H1 (cell line): ENCODE data around the gene CYP2W1. TPM values are rescaled to one million over a fixed set of nuclear protein-coding genes. Genes with fewer than 3 reads are reported as not detected.

Experiments used
- CTCF ChIA-PET: fragments of 300-600 bp; sonication (Branson Sonifier 250); formaldehyde crosslinking; loops from one replicate; lab custom pipeline; 2021; ENCODE audit not compliant: partially characterized antibody; lab: Charles Lee
- POLR2A ChIA-PET: fragments of 300-600 bp; sonication (Branson Sonifier 250); formaldehyde crosslinking; loops from one replicate; lab custom pipeline; 2021; ENCODE audit warnings: inconsistent platforms; ENCODE audit not compliant: partially characterized antibody; lab: Charles Lee
- DNase-seq, 2 experiments: peaks; one replicate each; pipeline versions ENCODE4 v3.0.0 to v3.0.0-alpha.2; 2010 to 2022; ENCODE audit warnings: low spot score in 2 of 2, low read depth in 1 of 2, mixed read lengths in 1 of 2
- FAIRE-seq: peaks from 2 replicates; lab custom pipeline; 2011; peaks lifted over from hg19 to GRCh38; lab: Jason Lieb, UNC
- H2AFZ ChIP-seq: 2 replicates; pipeline ENCODE4 v1.8.1; 2012; ENCODE audit warnings: low read length, inconsistent platforms
- H2AK5ac ChIP-seq: 2 replicates; pipeline ENCODE4 v1.6.1; 2013; ENCODE audit warnings: low read depth, low read length
- H2BK120ac ChIP-seq: replicated peaks from 2 replicates; pipeline ENCODE3; 2013; ENCODE audit warnings: low read depth, low read length, inconsistent platforms
- H2BK12ac ChIP-seq: 2 replicates; pipeline ENCODE4 v1.6.1; 2013; ENCODE audit warnings: low read depth, low read length
- H2BK15ac ChIP-seq: 2 replicates; pipeline ENCODE4 v1.6.1; 2013; ENCODE audit warnings: low read length
- H2BK20ac ChIP-seq: 2 replicates; pipeline ENCODE4 v1.6.1; 2013; ENCODE audit warnings: low read length
- H2BK5ac ChIP-seq: 2 replicates; pipeline ENCODE4 v1.6.1; 2013; ENCODE audit warnings: low read depth, low read length
- H3K14ac ChIP-seq: 2 replicates; pipeline ENCODE4 v1.6.1; 2013; ENCODE audit warnings: inconsistent platforms; ENCODE audit not compliant: insufficient read length
- H3K18ac ChIP-seq: 2 replicates; pipeline ENCODE4 v1.6.1; 2013; ENCODE audit warnings: low read length; ENCODE audit errors: extremely low read depth
- H3K23ac ChIP-seq: 2 replicates; pipeline ENCODE4 v1.6.1; 2013; ENCODE audit warnings: inconsistent platforms; ENCODE audit not compliant: insufficient read length
- H3K23me2 ChIP-seq: 2 replicates; pipeline ENCODE4 v1.6.1; 2013; ENCODE audit warnings: low read depth, low read length
- H3K27ac ChIP-seq: 2 replicates; pipeline ENCODE4 v1.6.1; 2011; ENCODE audit warnings: low read depth, low read length, inconsistent platforms
- H3K27me3 ChIP-seq, 4 experiments: replicated peaks in 1 of 4; 1 replicate in 1 of 4; 2 replicates in 3 of 4; pipeline versions ENCODE4 v1.6.1 to v1.8.1; 2011 to 2013; ENCODE audit warnings: low read length in 3 of 4, mild to moderate bottlenecking in 3 of 4, inconsistent platforms in 2 of 4, mixed read lengths in 2 of 4, moderate library complexity in 1 of 4; ENCODE audit not compliant: control insufficient read depth in 3 of 4, insufficient read depth in 3 of 4; ENCODE audit errors: extremely low read depth in 1 of 4
- H3K36me3 ChIP-seq, 4 experiments: 2 replicates each; pipeline versions ENCODE4 v1.6.1 to v1.8.1; 2011 to 2013; ENCODE audit warnings: mild to moderate bottlenecking in 4 of 4, low read length in 3 of 4, moderate library complexity in 2 of 4, control low read depth in 1 of 4, inconsistent platforms in 1 of 4; ENCODE audit not compliant: insufficient read depth in 4 of 4, control insufficient read depth in 2 of 4
- H3K4ac ChIP-seq: replicated peaks from 2 replicates; pipeline ENCODE3; 2013; ENCODE audit warnings: low read length, low read depth, mixed read lengths, inconsistent platforms; ENCODE audit not compliant: insufficient read length
- H3K4me1 ChIP-seq, 4 experiments: replicated peaks in 1 of 4; 1 replicate in 1 of 4; 2 replicates in 3 of 4; pipeline versions ENCODE4 v1.6.1 to v1.8.1; 2011 to 2013; ENCODE audit warnings: low read length in 3 of 4, inconsistent platforms in 2 of 4, mixed read lengths in 1 of 4; ENCODE audit not compliant: insufficient read depth in 4 of 4, control insufficient read depth in 3 of 4
- H3K4me2 ChIP-seq, 2 experiments: 2 replicates each; pipeline versions ENCODE4 v1.6.1 to v1.8.1; 2011 to 2013; ENCODE audit warnings: low read depth in 2 of 2, low read length in 2 of 2, control low read depth in 1 of 2, inconsistent platforms in 1 of 2, mild to moderate bottlenecking in 1 of 2; ENCODE audit not compliant: insufficient read depth in 1 of 2
- H3K4me3 ChIP-seq, 4 experiments: fragments of 200-600, 300-600 bp in 1 of 4; sonication (generic), shearing (Covaris generic), sonication (Bioruptor Twin) in 1 of 4; 2 replicates each; pipeline versions ENCODE4 v1.5.1 to v1.8.1; 2011 to 2016; ENCODE audit warnings: low read length in 4 of 4, low read depth in 3 of 4, control low read depth in 2 of 4, inconsistent platforms in 2 of 4, mild to moderate bottlenecking in 2 of 4, mixed read lengths in 1 of 4, moderate library complexity in 1 of 4; ENCODE audit not compliant: insufficient read depth in 2 of 4; ENCODE audit errors: extremely low read depth in 1 of 4
- H3K56ac ChIP-seq: replicated peaks from 2 replicates; pipeline ENCODE3; 2013; ENCODE audit warnings: low read depth, mild to moderate bottlenecking, mixed read lengths, low read length, inconsistent platforms; ENCODE audit not compliant: insufficient read length
- H3K79me1 ChIP-seq: 2 replicates; pipeline ENCODE4 v1.6.1; 2013; ENCODE audit warnings: low read depth, low read length, control low read depth
- H3K79me2 ChIP-seq, 2 experiments: 2 replicates each; pipeline versions ENCODE4 v1.6.1 to v1.8.1; 2012 to 2013; ENCODE audit warnings: low read length in 2 of 2, mild to moderate bottlenecking in 2 of 2, inconsistent platforms in 1 of 2; ENCODE audit not compliant: insufficient read depth in 2 of 2, control insufficient read depth in 1 of 2
- H3K9ac ChIP-seq, 4 experiments: replicated peaks in 1 of 4; 1 replicate in 1 of 4; 2 replicates in 3 of 4; pipeline versions ENCODE4 v1.6.1 to v1.8.1; 2011 to 2013; ENCODE audit warnings: low read depth in 3 of 4, low read length in 3 of 4, control low read depth in 2 of 4, mild to moderate bottlenecking in 2 of 4, moderate library complexity in 2 of 4, inconsistent platforms in 1 of 4; ENCODE audit errors: extremely low read depth in 1 of 4
- H3K9me3 ChIP-seq, 2 experiments: 2 replicates each; pipeline versions ENCODE4 v1.6.1 to v1.8.1; 2012 to 2013; ENCODE audit warnings: mild to moderate bottlenecking in 2 of 2, moderate library complexity in 2 of 2, control low read depth in 1 of 2, inconsistent platforms in 1 of 2, low read depth in 1 of 2, low read length in 1 of 2, mixed read lengths in 1 of 2; ENCODE audit not compliant: insufficient read depth in 2 of 2
- H4K20me1 ChIP-seq, 2 experiments: replicated peaks in 1 of 2; 2 replicates each; pipeline versions ENCODE3 to v1.8.1; 2011 to 2013; ENCODE audit warnings: inconsistent platforms in 2 of 2, low read length in 2 of 2, mild to moderate bottlenecking in 1 of 2; ENCODE audit not compliant: insufficient read depth in 2 of 2, control insufficient read depth in 1 of 2
- H4K5ac ChIP-seq: 2 replicates; pipeline ENCODE4 v1.6.1; 2013; ENCODE audit warnings: low read length, low read depth, mixed read lengths, inconsistent platforms; ENCODE audit not compliant: insufficient read length
- H4K8ac ChIP-seq: 2 replicates; pipeline ENCODE4 v1.8.0; 2013; ENCODE audit warnings: mild to moderate bottlenecking, moderate library complexity, low read length, inconsistent platforms; ENCODE audit not compliant: insufficient read depth; ENCODE audit errors: extremely low read depth
- H4K91ac ChIP-seq: replicated peaks from 2 replicates; pipeline ENCODE3; 2013; ENCODE audit warnings: low read length, mixed read lengths, inconsistent platforms; ENCODE audit not compliant: insufficient read length
- KDM4A ChIP-seq: IDR thresholded peaks from one replicate; pipeline ENCODE4 v1.7.1; 2012; ENCODE audit warnings: low read depth, mild to moderate bottlenecking, moderate library complexity, low read length, inconsistent platforms; ENCODE audit not compliant: severe bottlenecking
- POU5F1 ChIP-seq: IDR thresholded peaks from 2 replicates; pipeline ENCODE4 v1.6.1; 2011; ENCODE audit warnings: low read depth, mild to moderate bottlenecking, low read length, moderate library complexity
- TEAD4 ChIP-seq: IDR thresholded peaks from 2 replicates; pipeline ENCODE4 v1.6.1; 2012; ENCODE audit warnings: low read depth, low read length, inconsistent platforms, mixed read lengths
- WGBS, 2 experiments: shearing (Covaris generic) in 1 of 2; methylation state at CpG; one replicate each; pipeline versions ENCODE4 v1.1.6 to v1.1.7; 2013 to 2015; ENCODE audit warnings: low lambda C conversion rate in 2 of 2, mixed read lengths in 2 of 2, inconsistent platforms in 1 of 2, low coverage in 1 of 2, missing lambda C conversion rate in 1 of 2; ENCODE audit not compliant: insufficient replicate concordance in 2 of 2, insufficient coverage in 1 of 2, insufficient read length in 1 of 2; ENCODE audit errors: extremely low coverage in 1 of 2, missing lambda C conversion rate in 1 of 2; 5-methylcytosine and 5-hydroxymethylcytosine counted together
- long read RNA-seq, 2 experiments: library from RNA in 1 of 2; library from capped mRNA in 1 of 2; stranded (forward); transcript quantifications; one replicate each; pipeline ENCODE4 v2.0.0, GENCODE V29; 2021; ENCODE audit warnings: inconsistent platforms in 1 of 2
- polyA minus RNA-seq, 3 experiments: library from RNA; depleted of rRNA, polyadenylated mRNA; stranded (reverse); fragments of >200 nt; gene quantifications; 1 replicate in 2 of 3; 2 replicates in 1 of 3; pipeline ENCODE4 v1.2.3, GENCODE V29; 2011
- polyA plus RNA-seq, 7 experiments: library from polyadenylated mRNA; depleted of rRNA in 3 of 7; stranded (reverse) in 5 of 7; unstranded in 2 of 7; fragments of >200 nt in 5 of 7; fragments of 200-250 nt in 2 of 7; gene quantifications; 1 replicate in 5 of 7; 2 replicates in 1 of 7; 4 replicates in 1 of 7; pipeline versions ENCODE4 v1.2.1 to v1.2.3, GENCODE V29; 2011 to 2013; ENCODE audit warnings: missing spikeins in 2 of 7, mixed read lengths in 2 of 7
- total RNA-seq: library from RNA; stranded (reverse); fragmentation: NEBNext Ultra II Directional; extraction: Animal tissue kit (Norgen Biotek cat#: 25700); gene quantifications from 2 replicates; pipeline ENCODE4 v1.2.1, GENCODE V29; 2021

The CYP2W1 gene, protein sequence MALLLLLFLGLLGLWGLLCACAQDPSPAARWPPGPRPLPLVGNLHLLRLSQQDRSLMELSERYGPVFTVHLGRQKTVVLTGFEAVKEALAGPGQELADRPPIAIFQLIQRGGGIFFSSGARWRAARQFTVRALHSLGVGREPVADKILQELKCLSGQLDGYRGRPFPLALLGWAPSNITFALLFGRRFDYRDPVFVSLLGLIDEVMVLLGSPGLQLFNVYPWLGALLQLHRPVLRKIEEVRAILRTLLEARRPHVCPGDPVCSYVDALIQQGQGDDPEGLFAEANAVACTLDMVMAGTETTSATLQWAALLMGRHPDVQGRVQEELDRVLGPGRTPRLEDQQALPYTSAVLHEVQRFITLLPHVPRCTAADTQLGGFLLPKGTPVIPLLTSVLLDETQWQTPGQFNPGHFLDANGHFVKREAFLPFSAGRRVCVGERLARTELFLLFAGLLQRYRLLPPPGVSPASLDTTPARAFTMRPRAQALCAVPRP
- total RNA-seq (not detected in 2 replicates), polyA plus RNA-seq (2011; rRNA removed) (0.05 TPM in 1 of 2 replicates, not detected in the other), polyA minus RNA-seq (2011; rRNA and poly(A)+ RNA removed) (not detected in 2 replicates)
- polyA plus RNA-seq (2011; cell fraction: cytosol; rRNA removed) = 0.04 TPM
- 0.16 TPM for polyA plus RNA-seq (2011; cell fraction: nucleus; rRNA removed)
- polyA plus RNA-seq (2012, experiment 1 of 2) = 0.08 to 0.14 TPM (median 0.13 TPM) in 3 of 4 replicates, not detected in the other
- polyA plus RNA-seq (2012, experiment 2 of 2) = not detected
- polyA plus RNA-seq (2013, experiment 1 of 2) = not detected
- polyA plus RNA-seq (2013, experiment 2 of 2) = 0.04 TPM
- not detected for polyA minus RNA-seq (2011; cell fraction: cytosol; rRNA and poly(A)+ RNA removed)
- polyA minus RNA-seq (2011; cell fraction: nucleus; rRNA and poly(A)+ RNA removed) = not detected
- long read RNA-seq, experiment 1 = 0 reads
- long read RNA-seq, experiment 2 = 0 reads

- no peak within 1 kb of the TSS for H3K4me2 ChIP-seq
- 0 out of 2 replicates have a peak, but pooled peaks have one; percentile 23 for TF ChIP-seq TEAD4
- TF ChIP-seq KDM4A = no peak
- TF ChIP-seq POU5F1 = no peak
- H2BK120ac ChIP-seq = no peak within 1 kb of the TSS
- H2AK5ac ChIP-seq = no peak within 1 kb of the TSS
- no peak within 1 kb of the TSS for H4K5ac ChIP-seq
- 87% methylated on average over 13 of the region's 34 CpGs; no CpG with 5 or more reads in 1 of the 2 experiments for WGBS, 2 experiments
- no peaks in the 10 kb centered on the region for H3K23me2 ChIP-seq
- H2BK5ac ChIP-seq = no peak within 1 kb of the TSS
- no peak for DNase-seq
- peaks cover 0 to 9% (median 2%) of the 10 kb centered on the region in 4 experiments; a peak in 5 of 7 replicates for H3K4me1 ChIP-seq
- no peak within 1 kb of the TSS for H2BK12ac ChIP-seq
- no peak for FAIRE-seq
- H2BK20ac ChIP-seq = no peak within 1 kb of the TSS
- H3K79me1 ChIP-seq = no peaks in the 10 kb centered on the region
- no peaks in the 10 kb centered on the region for H3K36me3 ChIP-seq
- no peaks in the 10 kb centered on the region for H3K79me2 ChIP-seq
- no peak within 1 kb of the TSS for H3K27ac ChIP-seq
- no peak within 1 kb of the TSS for H2AFZ ChIP-seq
- no peak within 1 kb of the TSS for H3K23ac ChIP-seq
- no peaks in the 10 kb centered on the region for H3K27me3 ChIP-seq
- no peak within 1 kb of the TSS for H3K4ac ChIP-seq
- H3K4me3 ChIP-seq = no peak within 1 kb of the TSS
- H2BK15ac ChIP-seq = no peak within 1 kb of the TSS
- H3K14ac ChIP-seq = no peak within 1 kb of the TSS
- ChIA-PET CTCF (interaction anchor here (1.1 to 3.6 kb wide), 4 partner anchors 10 to 76 kb away, joined by 3 to 30 read pairs (median 4); no protein-coding TSS in a partner anchor), POLR2A (interaction anchor here (1.8 kb wide), 1 partner anchor 10 kb away, joined by 6 read pairs; no protein-coding TSS in a partner anchor)
- no peak within 1 kb of the TSS for H3K18ac ChIP-seq
- peak within 1 kb of the TSS; percentile 93 for H4K8ac ChIP-seq
- H3K9ac ChIP-seq = no peak within 1 kb of the TSS; a peak in 1 of 7 replicates
- no peaks in the 10 kb centered on the region for H4K20me1 ChIP-seq
- H3K56ac ChIP-seq = no peak within 1 kb of the TSS
- no peaks in the 10 kb centered on the region for H3K9me3 ChIP-seq
- peak within 1 kb of the TSS; percentile 42 for H4K91ac ChIP-seq
Observed at GRCh38 chr7:983004-983615, at the start of gene CYP2W1. Gene CYP2W1, plus strand, starts transcription at chr7:983181. Its CDS starts 31 bp downstream, at chr7:983212.
